ENCODE results near the gene OR4K15. TPM values are rescaled to one million over a fixed set of nuclear protein-coding genes. Genes with fewer than 3 reads are reported as not detected.
"Not testable (repeated sequence)": the region's sequence is repeated elsewhere in the genome, so short reads cannot be mapped to it uniquely, and the experiment has no call there.

OR4K15 gene, protein sequence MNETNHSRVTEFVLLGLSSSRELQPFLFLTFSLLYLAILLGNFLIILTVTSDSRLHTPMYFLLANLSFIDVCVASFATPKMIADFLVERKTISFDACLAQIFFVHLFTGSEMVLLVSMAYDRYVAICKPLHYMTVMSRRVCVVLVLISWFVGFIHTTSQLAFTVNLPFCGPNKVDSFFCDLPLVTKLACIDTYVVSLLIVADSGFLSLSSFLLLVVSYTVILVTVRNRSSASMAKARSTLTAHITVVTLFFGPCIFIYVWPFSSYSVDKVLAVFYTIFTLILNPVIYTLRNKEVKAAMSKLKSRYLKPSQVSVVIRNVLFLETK
- not detected in 2 replicates for total RNA-seq (2014; rRNA removed; shearing (Covaris generic))

DNA sequence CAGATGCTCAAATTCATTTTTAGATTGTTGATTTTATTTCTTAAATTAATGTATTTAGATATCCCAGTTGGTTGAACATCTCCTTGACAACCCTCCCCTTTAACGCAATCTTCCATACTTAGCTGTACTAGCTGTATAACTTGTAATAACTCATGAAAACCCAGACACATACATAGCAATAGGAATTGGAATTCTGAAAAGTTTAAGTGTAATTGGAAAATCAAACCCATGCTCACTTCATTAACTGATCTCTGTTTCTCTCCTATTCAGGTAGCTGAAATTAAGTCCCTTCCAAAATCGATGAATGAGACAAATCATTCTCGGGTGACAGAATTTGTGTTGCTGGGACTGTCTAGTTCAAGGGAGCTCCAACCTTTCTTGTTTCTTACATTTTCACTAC is at the start of gene OR4K15:
Gene OR4K15, plus strand, starts transcription at position 301 of the 400 bp plus-strand sequence. Its CDS starts 0 bp downstream, at position 301.
- DNase-seq (ENCODE audit: low spot score): no peak

- DNase-seq (ENCODE audit: low spot score): no peak
These were observed 44.8 kb upstream of the OR4K15 start, which contains the start of gene OR4K1 for GRCh38 chr14:19930617-19931016. TSS of gene OR4K1 (plus strand) at chr14:19930917. CDS start at chr14:19935667, 4,750 bp downstream.

- no peak for DNase-seq (ENCODE audit: low spot score)
These were observed 33.7 kb upstream of the OR4K15 start for GRCh38 chr14:19941668-19942067.

DNA sequence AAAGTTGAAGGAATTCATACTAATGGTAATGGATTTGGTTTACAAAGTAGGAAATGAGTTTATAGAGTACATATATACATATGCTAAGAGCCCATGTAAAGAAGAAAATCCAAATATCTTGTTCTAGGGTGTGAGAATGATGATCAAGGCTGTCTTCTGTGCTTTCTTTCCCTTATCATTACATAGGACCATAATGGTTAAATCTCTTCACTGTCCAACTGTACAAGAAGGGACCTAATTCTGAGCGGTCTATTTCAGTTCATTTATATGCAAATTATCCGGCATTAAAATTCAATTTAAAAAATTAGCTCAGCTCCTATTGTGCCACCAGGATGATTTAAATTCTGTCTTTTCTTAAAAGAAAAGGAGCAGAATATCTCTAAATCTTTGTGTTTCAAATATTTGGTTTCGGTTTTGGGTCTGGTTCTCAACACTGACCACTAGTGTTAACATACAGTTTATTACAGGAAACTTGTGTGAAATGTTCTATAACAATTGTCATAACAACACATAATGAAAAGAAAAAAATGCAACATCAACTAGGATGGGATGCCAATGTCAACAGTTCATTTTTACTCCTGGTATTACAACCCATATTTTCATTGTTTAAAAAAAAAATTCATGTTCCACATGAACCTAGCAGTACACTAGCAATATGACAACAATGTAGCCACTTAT is 27.8 kb upstream of the OR4K15 start:
- peak; percentile 56 for DNase-seq (ENCODE audit: low spot score)

DNA sequence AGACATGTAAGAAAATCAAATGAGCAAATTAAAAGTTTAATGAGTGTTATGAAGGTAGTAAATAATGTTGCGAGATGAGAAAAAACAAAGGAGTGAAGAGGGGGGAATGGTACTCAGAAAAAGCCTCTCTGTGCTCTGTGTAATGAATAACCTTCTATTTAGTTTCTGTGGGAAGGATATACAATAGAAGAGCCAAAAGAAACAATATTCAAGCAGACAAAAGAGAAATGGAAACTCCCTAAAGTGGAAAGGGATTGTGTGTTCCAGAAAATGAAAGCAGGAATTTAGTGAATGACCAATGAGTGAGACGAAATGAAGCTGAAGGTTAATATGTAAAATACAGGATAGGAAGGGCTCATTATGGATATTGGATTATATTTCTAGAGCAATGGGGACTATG is 26.2 kb upstream of the OR4K15 start:
- DNase-seq (ENCODE audit: low spot score): no peak

DNA sequence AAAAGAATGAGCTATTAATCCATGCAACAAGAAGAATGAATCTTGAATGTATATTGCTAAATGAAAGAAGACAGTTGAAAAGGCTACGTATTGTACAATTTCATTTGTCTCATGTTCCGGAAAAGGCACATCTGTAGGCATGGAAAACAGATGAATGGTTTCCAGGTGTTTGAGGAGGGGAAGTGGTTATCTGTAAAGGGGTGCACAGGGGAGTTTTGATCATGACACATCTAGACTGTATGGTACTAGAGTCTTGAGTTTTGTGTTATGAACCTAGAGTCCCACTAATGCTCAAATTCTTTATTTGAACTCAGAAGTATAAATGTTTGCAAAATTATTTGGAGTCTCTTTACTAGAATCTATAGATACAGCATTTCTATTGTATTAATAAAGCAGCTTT is 5.7 kb upstream of the OR4K15 start:
- DNase-seq (ENCODE audit: low spot score): not testable (repeated sequence)

DNA sequence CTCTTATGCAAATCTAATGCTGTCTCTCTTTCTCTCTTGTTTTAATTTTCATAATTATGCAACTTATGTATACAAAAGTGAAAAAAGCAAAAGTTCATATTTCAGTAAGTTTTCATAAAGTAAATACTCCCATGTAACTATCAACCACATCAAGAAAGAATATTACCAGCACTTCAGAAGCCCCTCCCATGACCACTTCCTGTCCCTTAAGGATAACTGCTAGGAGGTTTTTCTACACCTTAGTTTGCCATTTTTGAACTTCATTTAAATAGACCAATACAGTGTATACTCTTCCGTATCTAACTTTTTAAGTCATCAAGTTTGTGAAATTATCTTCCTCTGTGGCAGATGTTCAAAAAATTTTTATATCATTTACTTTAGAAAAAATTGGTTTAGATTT is 547 bp upstream of the OR4K15 start:
- no peak for DNase-seq (ENCODE audit: low spot score)

- DNase-seq (ENCODE audit: low spot score): no peak
These were observed 18.0 kb downstream of the OR4K15 start for GRCh38 chr14:19993438-19993837.

GRCh38 chr14:20001863-20002262 is 26.5 kb downstream of the OR4K15 start, which contains the start of gene OR4Q2:
TSS of gene OR4Q2 (plus strand) at chr14:20002163.
- no peak for DNase-seq (ENCODE audit: low spot score)

GRCh38 chr14:20002319-20002718 is 26.9 kb downstream of the OR4K15 start:
- DNase-seq (ENCODE audit: low spot score): no peak

DNA sequence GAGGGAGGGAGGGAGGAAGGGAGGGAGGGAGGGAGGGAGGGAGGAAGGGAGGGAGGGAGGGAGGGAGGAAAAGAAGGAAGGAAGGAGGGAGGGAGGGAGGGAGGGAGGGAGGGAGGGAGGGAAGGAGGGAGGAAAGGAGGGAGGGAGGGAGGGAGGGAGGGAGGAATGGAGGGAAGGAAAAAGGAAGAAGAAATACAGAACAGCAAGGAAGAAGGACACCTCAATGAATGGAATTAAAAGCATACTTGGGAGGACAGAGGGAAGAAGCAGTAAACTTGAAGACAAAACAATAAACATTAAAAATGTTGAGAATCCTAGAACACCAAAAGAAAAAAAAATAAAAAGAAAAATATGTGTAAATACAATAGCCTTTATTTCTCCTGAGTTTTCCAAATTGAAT is 32.8 kb downstream of the OR4K15 start:
- DNase-seq (ENCODE audit: low spot score): no peak

- no peak for DNase-seq (ENCODE audit: low spot score)
These were observed 44.0 kb downstream of the OR4K15 start, which contains the start of gene OR4K14 for GRCh38 chr14:20019257-20019865. TSS of gene OR4K14 (minus strand) at chr14:20019307. CDS start at chr14:20015193, 4,114 bp downstream.

Other genes with a start within 250 kb of the OR4K15 start
- not detected in 2 replicates for gene OR4Q3, start 232.0 kb upstream of the OR4K15 start, total RNA-seq (2014; rRNA removed; shearing (Covaris generic))
- 0.87 TPM in 1 of 2 replicates, not detected in the other for gene OR4M1, start 202.1 kb upstream of the OR4K15 start, total RNA-seq (2014; rRNA removed; shearing (Covaris generic))
- 0.14 TPM in 1 of 2 replicates, not detected in the other for gene OR4N2, start 171.8 kb upstream of the OR4K15 start, total RNA-seq (2014; rRNA removed; shearing (Covaris generic))
- gene OR4K2, start 100.4 kb upstream of the OR4K15 start, total RNA-seq (2014; rRNA removed; shearing (Covaris generic)): not detected in 2 replicates
- not detected in 2 replicates for gene OR4K5, start 55.0 kb upstream of the OR4K15 start, total RNA-seq (2014; rRNA removed; shearing (Covaris generic))
- gene OR4K1, start 44.7 kb upstream of the OR4K15 start, total RNA-seq (2014; rRNA removed; shearing (Covaris generic)): not detected in 2 replicates
- not detected in 2 replicates for gene OR4Q2, start 26.6 kb downstream of the OR4K15 start, total RNA-seq (2014; rRNA removed; shearing (Covaris generic))
- not detected in 2 replicates for gene OR4K14, start 43.7 kb downstream of the OR4K15 start, total RNA-seq (2014; rRNA removed; shearing (Covaris generic))
- gene OR4K13, start 60.4 kb downstream of the OR4K15 start, total RNA-seq (2014; rRNA removed; shearing (Covaris generic)): not detected in 2 replicates
- not detected in 2 replicates for gene OR4L1, start 84.5 kb downstream of the OR4K15 start, total RNA-seq (2014; rRNA removed; shearing (Covaris generic))
- gene OR4K17, start 135.1 kb downstream of the OR4K15 start, total RNA-seq (2014; rRNA removed; shearing (Covaris generic)): not detected in 2 replicates
- gene OR4N5, start 163.2 kb downstream of the OR4K15 start, total RNA-seq (2014; rRNA removed; shearing (Covaris generic)): not detected in 2 replicates
- gene OR11G2, start 215.3 kb downstream of the OR4K15 start, total RNA-seq (2014; rRNA removed; shearing (Covaris generic)): not detected in 2 replicates
- not detected in 2 replicates for gene OR11H6, start 248.1 kb downstream of the OR4K15 start, total RNA-seq (2014; rRNA removed; shearing (Covaris generic))